ENCODE results near the gene PLXND1. TPM values are rescaled to one million over a fixed set of nuclear protein-coding genes. Genes with fewer than 3 reads are reported as not detected.
"Not testable (repeated sequence)": the region's sequence is repeated elsewhere in the genome, so short reads cannot be mapped to it uniquely, and the experiment has no call there.

The PLXND1 gene
- total RNA-seq, 1 donor from 2014 or later, result 3.1 TPM

- intact Hi-C loops (cut with micrococcal nuclease), result loop anchor here (1.0 kb wide), 5 partner anchors 160 to 456 kb away; no protein-coding TSS in a partner anchor
- Mint-ChIP-seq H3K4me3 (no peak overlapping the region), H3K9me3 (no peaks in the 10 kb centered on the region), H3K36me3 (ENCODE audit: low read depth) (peaks cover 25% of the 10 kb centered on the region), H3K27ac (no peak overlapping the region), H3K27me3 (no peaks in the 10 kb centered on the region), H3K4me1 (peaks cover 2% of the 10 kb centered on the region)
- POLR2A ChIA-PET, result no interaction called here
- ATAC-seq (ENCODE audit: low read depth) (peak; percentile 47), DNase-seq (no peak)
- TF ChIP-seq, protein P1, sequence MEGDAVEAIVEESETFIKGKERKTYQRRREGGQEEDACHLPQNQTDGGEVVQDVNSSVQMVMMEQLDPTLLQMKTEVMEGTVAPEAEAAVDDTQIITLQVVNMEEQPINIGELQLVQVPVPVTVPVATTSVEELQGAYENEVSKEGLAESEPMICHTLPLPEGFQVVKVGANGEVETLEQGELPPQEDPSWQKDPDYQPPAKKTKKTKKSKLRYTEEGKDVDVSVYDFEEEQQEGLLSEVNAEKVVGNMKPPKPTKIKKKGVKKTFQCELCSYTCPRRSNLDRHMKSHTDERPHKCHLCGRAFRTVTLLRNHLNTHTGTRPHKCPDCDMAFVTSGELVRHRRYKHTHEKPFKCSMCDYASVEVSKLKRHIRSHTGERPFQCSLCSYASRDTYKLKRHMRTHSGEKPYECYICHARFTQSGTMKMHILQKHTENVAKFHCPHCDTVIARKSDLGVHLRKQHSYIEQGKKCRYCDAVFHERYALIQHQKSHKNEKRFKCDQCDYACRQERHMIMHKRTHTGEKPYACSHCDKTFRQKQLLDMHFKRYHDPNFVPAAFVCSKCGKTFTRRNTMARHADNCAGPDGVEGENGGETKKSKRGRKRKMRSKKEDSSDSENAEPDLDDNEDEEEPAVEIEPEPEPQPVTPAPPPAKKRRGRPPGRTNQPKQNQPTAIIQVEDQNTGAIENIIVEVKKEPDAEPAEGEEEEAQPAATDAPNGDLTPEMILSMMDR (IDR thresholded peaks at IDR 0.05), result no peak
- CTCF ChIA-PET, result interaction anchor here (0.6 to 2.1 kb wide), 7 partner anchors 14 to 317 kb away, joined by 3 to 16 read pairs (median 8); no protein-coding TSS in a partner anchor
Observed at GRCh38 chr3:129650256-129650872, 43.9 kb upstream of the PLXND1 start.

DNA sequence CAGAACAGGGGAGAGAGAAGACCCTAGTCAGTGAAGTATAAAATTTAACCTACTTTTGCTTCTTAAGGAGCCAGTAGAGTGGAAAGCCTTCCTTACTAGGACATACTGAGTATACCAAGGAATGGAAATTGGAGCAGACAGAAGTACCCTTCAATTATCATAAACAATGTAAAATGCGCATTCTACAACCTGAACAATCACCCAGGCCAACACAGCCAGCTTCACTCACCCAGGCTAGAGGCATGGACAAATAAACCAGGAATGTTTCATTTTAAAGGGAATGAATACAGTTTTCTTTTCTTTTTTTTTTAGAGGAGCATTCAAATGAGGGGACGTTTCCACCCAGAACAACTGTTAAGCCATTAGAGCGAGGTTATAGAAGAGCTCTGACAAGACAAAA is 41.9 kb upstream of the PLXND1 start:
- CTCF ChIA-PET, result interaction anchor here (1.8 to 2.1 kb wide), 3 partner anchors 16 to 176 kb away, joined by 5 to 16 read pairs (median 9); no protein-coding TSS in a partner anchor
- intact Hi-C loops (cut with micrococcal nuclease), result no loop called here
- Mint-ChIP-seq H3K9me3 (no peaks in the 10 kb centered on the region), H3K4me3 (no peak overlapping the region), H3K36me3 (ENCODE audit: low read depth) (peaks cover 14% of the 10 kb centered on the region), H3K4me1 (peaks cover 2% of the 10 kb centered on the region), H3K27ac (no peak overlapping the region), H3K27me3 (no peaks in the 10 kb centered on the region)
- DNase-seq, result no peak
- no peak for ATAC-seq (ENCODE audit: low read depth)
- POLR2A ChIA-PET, result no interaction called here
- TF ChIP-seq, protein P1 (IDR thresholded peaks at IDR 0.05), result no peak

GRCh38 chr3:129645286-129645685 is 38.8 kb upstream of the PLXND1 start:
- Mint-ChIP-seq H3K4me1 (peaks cover 2% of the 10 kb centered on the region), H3K36me3 (ENCODE audit: low read depth) (peaks cover 2% of the 10 kb centered on the region), H3K27ac (no peak overlapping the region), H3K27me3 (no peaks in the 10 kb centered on the region), H3K4me3 (no peak overlapping the region), H3K9me3 (no peaks in the 10 kb centered on the region)
- POLR2A ChIA-PET, result no interaction called here
- TF ChIP-seq, protein P1 (IDR thresholded peaks at IDR 0.05), result no peak
- CTCF ChIA-PET, result no interaction called here
- no peak for DNase-seq
- intact Hi-C loops (cut with micrococcal nuclease), result no loop called here
- ATAC-seq (ENCODE audit: low read depth), result no peak

DNA sequence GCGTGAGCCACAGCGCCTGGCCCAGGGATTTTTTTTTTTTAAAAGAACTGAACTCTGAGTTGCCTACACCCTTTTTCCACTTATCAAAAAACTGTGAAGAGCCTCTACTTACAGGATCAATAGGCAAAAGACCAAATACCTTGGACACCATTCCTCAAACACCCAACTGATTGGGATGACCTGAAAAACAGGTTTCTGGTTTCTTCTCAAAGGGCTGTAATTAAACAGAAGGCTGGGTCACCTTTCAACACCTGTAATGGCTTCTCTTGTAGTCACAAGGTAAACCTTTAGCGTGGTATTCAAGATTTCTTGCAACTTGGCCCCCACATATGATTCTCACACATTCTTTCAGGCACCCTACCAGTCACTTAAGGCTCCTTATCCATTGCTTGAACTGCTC is 38.4 kb upstream of the PLXND1 start:
- TF ChIP-seq, protein P1 (IDR thresholded peaks at IDR 0.05), result no peak
- Mint-ChIP-seq H3K4me1 (no peaks in the 10 kb centered on the region), H3K4me3 (no peak overlapping the region), H3K27ac (no peak overlapping the region), H3K27me3 (no peaks in the 10 kb centered on the region), H3K9me3 (no peaks in the 10 kb centered on the region), H3K36me3 (ENCODE audit: low read depth) (no peaks in the 10 kb centered on the region)
- ChIA-PET POLR2A (interaction anchor here (0.7 kb wide), 1 partner anchor 8 kb away, joined by 4 read pairs; no protein-coding TSS in a partner anchor), CTCF (no interaction called here)
- ATAC-seq (ENCODE audit: low read depth), result no peak
- no peak for DNase-seq
- intact Hi-C loops (cut with micrococcal nuclease), result no loop called here

DNA sequence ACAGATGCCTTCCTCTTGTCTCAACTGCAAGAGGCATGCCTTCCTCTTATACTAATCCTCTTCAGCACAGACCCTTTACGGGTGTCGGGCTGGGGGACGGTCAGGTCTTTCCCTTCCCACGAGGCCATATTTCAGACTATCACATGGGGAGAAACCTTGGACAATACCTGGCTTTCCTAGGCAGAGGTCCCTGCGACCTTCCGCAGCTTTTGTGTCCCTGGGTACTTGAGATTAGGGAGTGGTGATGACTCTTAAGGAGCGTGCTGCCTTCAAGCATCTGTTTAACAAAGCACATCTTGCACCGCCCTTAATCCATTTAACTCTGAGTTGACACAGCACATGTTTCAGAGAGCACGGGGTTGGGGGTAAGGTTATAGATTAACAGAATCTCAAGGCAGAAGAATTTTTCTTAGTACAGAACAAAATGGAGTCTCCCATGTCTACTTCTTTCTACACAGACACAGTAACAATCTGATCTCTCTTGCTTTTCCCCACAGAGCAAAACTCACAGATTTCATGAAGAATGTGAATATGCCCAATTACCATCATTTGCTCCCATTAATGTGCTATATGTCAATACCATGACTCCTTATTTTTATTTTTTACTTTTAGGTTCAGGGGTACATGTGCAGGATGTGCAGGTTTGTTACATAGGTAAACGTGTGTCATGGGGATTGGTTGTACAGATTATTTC is 35.2 kb upstream of the PLXND1 start:
- H3K27me3 Mint-ChIP-seq; H3K36me3 Mint-ChIP-seq (ENCODE audit: low read depth); H3K4me3 Mint-ChIP-seq; H3K9me3 Mint-ChIP-seq; H3K4me1 Mint-ChIP-seq; H3K27ac Mint-ChIP-seq; ATAC-seq (ENCODE audit: low read depth); intact Hi-C loops (cut with micrococcal nuclease); POLR2A ChIA-PET; CTCF ChIA-PET; DNase-seq: not testable (repeated sequence)

- H3K9me3 Mint-ChIP-seq; H3K27me3 Mint-ChIP-seq; DNase-seq; H3K36me3 Mint-ChIP-seq (ENCODE audit: low read depth); H3K27ac Mint-ChIP-seq; H3K4me1 Mint-ChIP-seq; CTCF ChIA-PET; intact Hi-C loops (cut with micrococcal nuclease); H3K4me3 Mint-ChIP-seq; ATAC-seq (ENCODE audit: low read depth); POLR2A ChIA-PET: not testable (repeated sequence)
Observed at GRCh38 chr3:129640985-129641384, 34.5 kb upstream of the PLXND1 start.
